ENCODE measurements around the gene RAMP1.
"Not testable (repeated sequence)": the region's sequence is repeated elsewhere in the genome, so short reads cannot be mapped to it uniquely, and the experiment has no call there.

RAMP1 gene

DNA sequence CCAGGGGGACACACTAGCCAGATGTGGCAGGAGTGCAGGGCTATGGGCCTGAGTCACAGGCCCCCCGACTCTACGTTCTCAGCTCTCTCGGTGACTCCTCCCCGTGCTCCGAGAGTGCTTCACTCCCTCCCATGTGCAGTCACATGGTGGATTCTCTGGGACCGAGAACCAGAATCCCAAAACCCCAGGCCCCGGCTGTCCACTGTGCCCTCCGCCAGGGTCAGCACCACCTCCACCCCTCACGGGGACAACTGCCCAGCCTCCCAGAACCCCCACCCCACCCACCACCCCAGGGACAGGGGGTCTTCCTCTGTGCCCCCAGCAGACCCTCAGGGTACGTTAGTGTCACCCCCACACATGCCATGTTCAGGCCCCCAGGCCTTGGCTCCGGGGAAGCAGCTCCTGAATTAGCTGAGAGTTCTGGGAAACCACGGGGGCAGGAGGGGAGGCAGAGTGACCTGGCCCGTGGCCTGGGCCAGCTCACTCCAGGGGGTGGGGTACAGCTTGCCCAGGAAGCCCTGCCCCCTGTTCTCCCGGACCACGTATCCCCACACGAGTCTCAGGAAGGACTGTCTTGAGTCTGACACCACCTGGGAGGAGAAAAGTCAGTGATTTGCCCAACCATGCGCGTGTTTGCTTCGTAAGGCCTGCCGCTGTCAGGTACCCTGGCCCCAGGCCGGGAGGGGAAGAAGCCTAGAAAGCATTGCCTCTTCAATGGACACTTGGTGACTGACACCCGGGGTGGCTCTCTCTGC, 4.4 kb downstream of the RAMP1 start:
- no peak for DNase-seq (ENCODE audit: low spot score)

DNA sequence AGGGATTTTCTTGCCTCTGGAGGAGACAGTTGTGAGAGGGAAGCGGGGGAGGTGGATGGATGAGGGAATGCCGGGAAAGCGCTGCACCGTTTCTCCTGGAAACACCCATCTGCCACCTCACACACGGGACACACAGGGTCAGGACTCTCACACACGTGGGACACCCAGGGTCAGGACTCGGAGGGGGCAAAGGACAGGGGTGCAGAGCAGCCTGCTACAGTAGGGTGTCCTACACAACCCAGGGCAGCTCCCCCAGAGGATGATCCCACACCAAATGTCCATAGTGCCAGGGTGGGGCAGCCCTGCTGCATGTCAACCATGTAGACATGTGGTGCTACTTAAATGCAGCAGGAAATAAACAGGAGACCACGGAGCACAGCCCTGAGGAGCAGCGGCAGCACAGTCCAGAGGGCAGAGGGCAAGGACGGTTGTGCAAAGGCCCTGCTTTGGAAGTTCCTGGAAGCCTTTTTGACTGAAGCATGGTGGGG, 5.1 kb downstream of the RAMP1 start:
- no peak for DNase-seq (ENCODE audit: low spot score)

DNA sequence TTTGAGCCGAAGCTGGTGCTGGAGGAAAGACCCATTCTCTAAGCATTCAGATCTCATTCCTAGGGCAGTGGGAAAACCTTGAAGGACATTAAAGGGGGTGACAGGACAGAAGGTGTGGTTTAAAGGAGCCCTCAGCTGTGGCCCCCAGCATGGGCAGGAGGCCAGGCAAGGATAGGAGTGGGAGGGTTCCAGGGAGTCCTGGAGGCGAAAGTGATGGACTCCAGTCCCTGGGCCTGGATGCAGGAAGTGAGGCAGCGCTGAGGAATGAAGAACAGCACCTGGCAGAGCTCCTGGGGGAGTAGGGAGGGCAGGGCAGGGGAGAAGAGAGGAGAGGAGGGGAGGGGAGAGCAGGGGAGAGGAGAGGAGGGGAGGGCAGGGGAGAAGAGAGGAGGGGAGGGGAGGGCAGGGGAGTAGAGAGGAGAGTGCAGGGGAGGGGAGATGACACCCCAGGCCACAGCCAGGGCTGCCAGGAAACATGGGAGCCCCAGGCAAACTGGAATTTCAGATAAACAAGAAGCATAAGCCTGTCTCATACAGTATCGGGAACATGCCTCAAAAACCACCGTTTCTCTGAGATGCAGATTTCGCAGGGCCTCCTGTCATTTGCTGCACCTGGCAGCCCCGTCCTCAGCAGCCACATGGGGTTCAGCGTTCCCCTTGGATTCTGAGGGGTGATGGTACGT, 5.7 kb downstream of the RAMP1 start:
- DNase-seq (ENCODE audit: low spot score) = no peak

GRCh38 chr2:237865623-237866041, 6.2 kb downstream of the RAMP1 start:
- DNase-seq (ENCODE audit: low spot score) = no peak

- DNase-seq (ENCODE audit: low spot score) = no peak
Observed at GRCh38 chr2:237866101-237866621, 6.7 kb downstream of the RAMP1 start.

- DNase-seq (ENCODE audit: low spot score) = no peak
Observed at GRCh38 chr2:237867465-237867864, 8.0 kb downstream of the RAMP1 start.

- not testable (repeated sequence) for DNase-seq (ENCODE audit: low spot score)
Observed at GRCh38 chr2:237868074-237868473, 8.7 kb downstream of the RAMP1 start.

DNA sequence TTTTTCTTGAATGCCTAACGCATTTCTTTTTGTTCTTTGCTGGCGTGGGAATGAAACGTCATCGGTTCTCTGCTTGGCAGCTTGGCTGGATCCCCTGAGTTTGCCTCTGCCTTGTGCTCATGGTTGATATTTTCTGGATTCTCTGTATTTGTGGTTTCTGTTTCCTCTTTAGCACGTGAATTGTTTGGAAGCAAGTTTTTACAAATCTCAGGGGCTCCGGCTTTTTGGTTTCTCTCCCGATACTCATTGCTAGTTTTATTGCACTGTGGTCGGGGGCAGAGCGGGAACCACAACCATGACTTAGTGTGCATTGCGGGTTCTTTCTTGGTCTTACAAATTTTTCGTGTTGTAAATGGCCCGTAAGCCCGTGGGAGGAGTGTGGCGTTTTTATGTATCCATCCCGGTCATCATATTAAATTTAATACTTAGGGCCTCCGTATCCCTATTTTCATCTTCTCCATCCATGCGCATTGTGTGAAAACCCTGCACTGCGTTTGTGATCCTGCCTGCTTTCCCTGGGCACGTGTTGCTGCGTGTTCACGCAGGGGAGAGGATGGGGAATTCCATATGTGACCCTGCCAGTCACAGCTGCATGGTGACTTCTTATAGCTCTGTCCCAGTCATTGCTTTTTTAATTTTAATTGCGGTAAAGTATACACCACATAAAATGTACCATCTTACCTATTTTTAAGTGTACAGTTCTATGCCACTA, 9.4 kb downstream of the RAMP1 start:
- no peak for DNase-seq (ENCODE audit: low spot score)

DNA sequence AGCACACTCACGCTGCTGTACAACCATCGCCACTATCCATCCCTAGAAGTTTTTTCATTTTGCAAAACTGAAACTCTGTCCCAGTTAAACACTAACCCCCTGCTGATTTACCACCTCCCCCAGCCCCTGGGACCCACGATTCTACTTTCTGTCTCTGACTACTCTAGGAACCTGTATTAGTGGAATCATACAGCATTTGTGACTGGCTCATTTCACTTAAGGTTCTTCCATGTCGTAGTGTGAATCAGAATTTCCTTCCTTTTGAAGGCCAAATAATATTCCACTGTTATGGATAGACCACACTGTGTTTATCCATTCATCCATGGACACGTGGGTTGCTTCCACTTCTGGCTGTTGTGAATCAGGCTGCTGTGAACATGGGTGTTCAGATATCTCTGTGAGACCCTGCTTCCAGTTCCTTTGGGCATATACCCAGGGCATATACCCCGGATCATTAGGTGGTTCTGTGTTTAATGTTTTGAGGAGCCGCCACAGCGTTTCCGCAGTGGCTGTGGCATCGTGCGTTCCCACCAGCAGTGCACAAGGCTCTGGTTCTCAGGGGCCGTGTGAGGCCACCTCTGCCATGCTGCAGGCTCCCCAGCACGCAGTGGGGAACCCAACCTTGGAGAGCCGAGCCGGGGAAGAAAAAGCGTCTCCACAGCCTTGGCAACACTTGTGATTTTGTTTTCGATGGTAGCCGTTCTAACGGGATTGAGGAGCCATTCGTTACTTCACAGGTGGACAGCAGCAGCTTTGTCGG, 10.1 kb downstream of the RAMP1 start:
- DNase-seq (ENCODE audit: low spot score) = no peak

DNA sequence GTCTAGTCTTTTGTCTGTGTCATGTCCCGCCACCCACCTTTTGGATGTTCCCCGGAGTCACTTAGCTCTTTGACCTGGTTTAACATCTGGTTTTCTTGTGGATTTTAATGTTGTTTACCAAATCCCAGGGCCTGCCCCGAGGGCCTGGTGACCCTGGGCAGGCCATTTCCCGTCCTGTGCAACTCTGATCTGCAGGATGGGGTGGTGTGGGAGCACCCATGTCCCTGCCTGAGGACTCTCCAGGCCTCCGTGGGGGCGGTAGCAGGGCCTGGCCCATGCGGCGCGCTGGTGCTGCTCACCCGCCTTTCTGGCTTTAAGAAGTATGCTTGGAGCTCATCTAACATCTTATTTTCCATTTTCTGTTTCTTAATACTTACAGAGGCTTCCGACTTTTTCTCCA, 10.7 kb downstream of the RAMP1 start:
- no peak for DNase-seq (ENCODE audit: low spot score)

DNA sequence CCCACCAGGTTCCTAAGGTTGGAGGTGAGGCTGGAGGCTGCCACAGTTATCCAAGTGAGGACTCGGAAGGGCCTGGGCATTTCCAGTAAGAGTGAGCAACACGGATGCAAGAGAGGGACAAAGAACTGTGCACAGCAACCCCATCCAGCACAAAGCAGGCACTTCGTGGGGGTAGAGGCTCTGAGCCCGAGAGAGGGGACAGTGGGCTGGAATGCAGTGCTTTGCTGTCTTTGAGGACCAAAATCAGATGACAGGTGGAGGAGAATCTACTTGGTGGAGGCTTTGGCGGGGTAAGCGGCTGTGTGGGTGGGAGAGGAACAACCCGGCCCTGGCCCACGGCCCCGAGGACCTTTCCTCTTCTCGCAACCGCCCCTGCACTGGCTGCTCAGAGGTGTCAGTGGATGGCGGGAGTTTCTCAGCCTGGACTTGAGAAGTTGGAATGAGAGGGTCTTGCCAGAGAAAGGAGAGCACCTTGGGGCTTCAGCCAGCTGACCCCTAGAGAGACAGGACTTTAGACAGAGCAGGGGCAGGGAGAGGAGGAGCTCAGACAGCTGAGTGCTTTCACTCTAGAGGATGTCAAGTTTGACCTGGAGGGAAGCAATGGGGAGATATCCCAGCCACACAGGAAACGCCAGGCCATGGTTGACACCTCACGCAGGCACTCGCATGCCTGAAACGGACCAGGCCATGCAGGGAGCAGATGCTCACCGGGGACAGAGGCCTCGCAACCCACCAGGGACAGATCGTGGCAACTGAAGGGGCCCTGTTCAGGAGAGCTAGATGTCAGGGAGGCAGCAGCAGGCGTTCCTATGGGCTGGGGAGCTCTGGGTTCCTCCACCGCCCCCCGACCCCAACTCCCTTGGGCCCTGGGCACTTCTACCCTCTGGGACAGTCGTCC, 11.6 kb downstream of the RAMP1 start:
- no peak for DNase-seq (ENCODE audit: low spot score)

- DNase-seq (ENCODE audit: low spot score) = no peak
Observed at GRCh38 chr2:237872178-237872887, 12.9 kb downstream of the RAMP1 start.

DNA sequence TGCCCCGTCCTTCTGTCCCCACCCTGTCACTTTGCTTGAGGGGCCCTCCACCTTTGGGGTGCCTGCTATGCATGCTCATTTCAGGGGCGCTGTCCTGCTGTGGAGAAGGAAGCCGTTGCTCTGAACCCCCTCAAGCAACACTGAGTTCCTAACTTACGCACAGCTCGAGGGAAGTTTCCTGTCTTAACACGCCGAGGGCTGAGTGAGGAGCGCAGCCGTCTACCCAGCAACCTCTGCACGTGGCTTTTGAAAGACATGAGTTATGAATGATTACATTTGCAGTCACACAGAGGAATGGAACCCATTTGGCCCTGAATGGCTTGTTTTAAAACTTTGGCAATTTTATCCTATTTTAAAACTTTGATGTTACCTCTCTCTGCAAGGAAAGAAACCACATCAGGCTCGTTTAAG, 14.0 kb downstream of the RAMP1 start:
- no peak for DNase-seq (ENCODE audit: low spot score)

DNA sequence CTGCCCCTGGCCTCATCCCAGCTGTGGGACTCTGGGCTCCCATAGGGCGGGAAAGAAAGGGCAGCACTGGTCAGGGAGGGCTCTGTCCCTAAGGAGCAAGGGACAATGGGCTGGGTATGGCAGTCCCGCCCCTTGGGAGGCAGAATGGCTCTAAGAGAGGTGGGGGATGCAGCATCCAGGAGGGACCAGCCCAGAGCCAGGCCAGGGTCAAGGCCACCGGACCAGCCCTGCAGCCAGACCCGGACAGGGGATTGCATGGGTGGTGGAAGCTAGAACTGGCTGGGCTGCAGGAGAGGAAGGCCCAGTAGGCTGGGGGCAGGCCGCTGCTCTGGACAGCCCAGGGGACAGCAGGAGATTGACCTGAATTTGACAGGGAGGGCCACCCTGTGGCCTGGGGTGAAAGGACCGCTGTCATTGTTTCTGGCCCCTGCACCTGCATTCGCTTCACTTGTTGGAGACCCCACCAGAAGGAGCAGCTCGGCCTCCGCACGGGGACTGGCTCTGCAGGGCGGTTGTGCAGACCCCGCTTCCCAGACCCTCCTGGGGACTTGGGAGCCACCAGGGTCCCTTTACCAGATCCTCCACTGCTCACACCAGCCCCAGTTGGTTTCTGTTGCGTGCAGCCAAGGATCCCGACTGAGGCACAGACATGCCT, 14.6 kb downstream of the RAMP1 start:
- DNase-seq (ENCODE audit: low spot score) = no peak

DNA sequence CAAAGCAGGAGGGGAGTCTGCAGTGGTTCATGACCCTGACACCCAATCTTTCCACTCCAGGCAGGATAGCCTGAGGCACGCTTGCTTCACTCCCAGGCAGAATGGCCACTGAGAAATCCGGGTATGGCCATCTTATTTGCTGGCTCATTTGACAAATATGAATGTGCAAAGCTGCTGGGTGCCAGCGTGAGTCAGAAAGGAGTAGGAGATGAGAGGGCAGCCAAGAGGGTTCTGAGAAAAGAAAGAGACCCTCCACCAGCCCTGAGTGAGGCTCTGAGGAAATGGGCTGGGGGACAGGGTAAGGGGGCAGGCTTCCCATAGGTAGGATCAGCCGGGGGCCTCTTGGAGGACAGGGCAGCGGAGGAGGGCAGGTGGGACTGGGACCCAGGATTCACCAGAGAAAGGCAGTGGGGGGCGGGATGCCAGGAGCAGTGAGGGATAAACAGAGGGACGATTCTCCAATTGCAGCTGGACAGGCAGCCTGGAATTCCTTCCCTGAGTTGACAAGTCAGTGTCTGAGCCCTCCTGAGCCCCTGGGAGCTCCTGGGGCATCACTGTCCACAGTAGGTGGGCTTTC, 15.2 kb downstream of the RAMP1 start:
- DNase-seq (ENCODE audit: low spot score) = no peak

DNA sequence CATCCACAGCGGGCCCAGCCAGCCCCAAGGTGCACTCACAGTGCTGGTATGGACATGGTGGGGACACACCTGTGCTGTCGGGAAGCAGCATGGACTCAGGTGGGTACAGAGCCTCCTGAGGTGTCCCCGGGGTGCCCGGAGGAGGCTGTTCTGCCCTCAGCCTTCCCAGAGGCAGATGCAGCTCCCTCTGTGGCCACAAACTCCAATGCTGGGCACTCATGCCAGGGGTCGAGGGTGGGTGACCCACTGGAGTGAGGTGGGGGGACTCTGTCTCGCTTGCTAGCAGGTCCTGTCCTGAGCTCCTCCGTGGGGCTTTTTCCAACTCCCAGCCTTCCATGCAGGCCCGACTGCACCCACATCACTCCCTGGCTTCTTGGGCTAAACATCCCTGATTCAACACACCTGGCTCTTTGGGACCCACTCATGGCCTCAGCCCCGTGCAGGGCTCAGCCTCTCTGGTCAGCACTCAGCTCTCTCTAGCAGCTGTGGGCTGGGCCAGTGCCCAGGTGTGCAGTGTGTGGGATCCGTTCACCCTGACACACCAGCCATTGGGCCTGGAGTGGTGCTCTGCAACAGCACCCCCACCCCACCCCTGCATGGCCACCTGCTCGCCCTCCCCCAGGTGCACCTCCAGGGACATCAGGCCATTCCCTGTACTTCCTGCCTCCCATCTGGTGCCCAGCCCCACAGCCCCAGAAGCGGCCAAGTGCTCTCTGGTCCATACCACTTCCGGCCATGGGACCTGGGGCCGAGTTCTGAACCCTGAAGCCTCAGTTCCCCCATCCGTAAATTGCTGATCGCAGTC, 16.0 kb downstream of the RAMP1 start:
- no peak for DNase-seq (ENCODE audit: low spot score)

DNA sequence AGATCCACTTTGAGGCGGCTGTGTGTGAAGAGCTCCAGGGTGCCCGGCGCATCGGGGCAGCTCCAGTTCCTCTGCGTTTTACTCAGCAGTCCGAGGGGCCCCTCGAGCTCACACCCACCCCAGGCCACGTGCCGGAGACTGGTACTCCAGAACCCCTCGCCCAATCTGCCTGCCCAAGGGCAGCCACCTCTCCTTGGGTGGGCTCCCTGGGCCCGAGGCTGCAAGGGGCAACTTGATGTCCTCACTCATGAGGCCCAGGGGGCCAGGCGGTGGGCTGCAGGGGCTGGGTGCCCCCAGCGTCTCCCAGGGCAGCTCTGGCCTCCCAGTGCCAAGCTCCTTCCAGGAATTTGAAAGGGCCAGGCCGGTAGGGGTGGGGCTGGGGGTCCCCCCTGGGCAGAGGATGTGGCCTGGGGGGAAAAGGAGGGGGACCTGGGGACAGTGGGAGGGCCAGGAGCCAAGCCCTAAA, 16.7 kb downstream of the RAMP1 start:
- DNase-seq (ENCODE audit: low spot score) = no peak

- DNase-seq (ENCODE audit: low spot score) = no peak
Observed at GRCh38 chr2:237876532-237876931, 17.1 kb downstream of the RAMP1 start.
